Measurements from ENCODE around the gene CDH4. TPM values are rescaled to one million over a fixed set of nuclear protein-coding genes. Genes with fewer than 3 reads are reported as not detected.

The CDH4 gene
- total and polyA plus RNA-seq, 2 of the 8 experiments (the other 6 are each of a cell fraction or from before 2014, with no cell fraction given), result 4.3 to 7.9 TPM

GRCh38 chr20:61678437-61678836 is 426.4 kb downstream of the CDH4 start:
- H2BK20ac ChIP-seq (ENCODE audit: low read length), result no peak overlapping the region
- H2AFZ ChIP-seq (ENCODE audit: low read length), result no peak overlapping the region
- H3K56ac ChIP-seq (replicated peaks; ENCODE audit: insufficient read length, low read depth, low read length), result no peak overlapping the region
- peaks cover 0 to 11% (median 6%) of the 10 kb centered on the region in 4 experiments; a peak in 5 of 7 replicates for H3K4me1 ChIP-seq (replicated peaks in 1 of 4; ENCODE audit: control insufficient read depth in 3 of 4, insufficient read depth in 4 of 4, low read length in 3 of 4)
- no peak overlapping the region for H2BK5ac ChIP-seq (ENCODE audit: low read depth, low read length)
- no peak overlapping the region for H3K23ac ChIP-seq (ENCODE audit: insufficient read length)
- H4K5ac ChIP-seq (ENCODE audit: insufficient read length, low read depth, low read length), result no peak overlapping the region
- no peak overlapping the region for H2BK120ac ChIP-seq (replicated peaks; ENCODE audit: low read depth, low read length)
- H3K4me2 ChIP-seq (ENCODE audit: insufficient read depth in 1 of 2, low read depth in 2 of 2, low read length in 2 of 2), result no peak overlapping the region
- H3K9ac ChIP-seq (replicated peaks in 1 of 4; ENCODE audit: extremely low read depth in 1 of 4, low read depth in 3 of 4, low read length in 3 of 4), result no peak overlapping the region
- DNase-seq (ENCODE audit: low read depth in 1 of 2, low spot score in 2 of 2), result no peak
- no peak overlapping the region for H2BK15ac ChIP-seq (ENCODE audit: low read length)
- no peak overlapping the region for H4K8ac ChIP-seq (ENCODE audit: extremely low read depth, insufficient read depth, low read length)
- no peak overlapping the region for H3K4me3 ChIP-seq (ENCODE audit: extremely low read depth in 1 of 4, insufficient read depth in 2 of 4, low read depth in 3 of 4, low read length in 4 of 4)
- peaks cover 0 to 6% of the 10 kb centered on the region in 2 experiments for H4K20me1 ChIP-seq (replicated peaks in 1 of 2; ENCODE audit: control insufficient read depth in 1 of 2, insufficient read depth in 2 of 2, low read length in 2 of 2)
- POLR2A ChIA-PET (ENCODE audit: partially characterized antibody), result no interaction called here
- no peak overlapping the region for H2BK12ac ChIP-seq (ENCODE audit: low read depth, low read length)
- no peaks in the 10 kb centered on the region for H3K9me3 ChIP-seq (ENCODE audit: insufficient read depth in 2 of 2, low read depth in 1 of 2, low read length in 1 of 2)
- peaks cover 0 to 5% (median 0%) of the 10 kb centered on the region in 4 experiments; a peak in 6 of 7 replicates for H3K27me3 ChIP-seq (replicated peaks in 1 of 4; ENCODE audit: control insufficient read depth in 3 of 4, extremely low read depth in 1 of 4, insufficient read depth in 3 of 4, low read length in 3 of 4)
- no peak overlapping the region for H3K14ac ChIP-seq (ENCODE audit: insufficient read length)
- no peaks in the 10 kb centered on the region for H3K79me2 ChIP-seq (ENCODE audit: control insufficient read depth in 1 of 2, insufficient read depth in 2 of 2, low read length in 2 of 2)
- H3K18ac ChIP-seq (ENCODE audit: extremely low read depth, low read length), result no peak overlapping the region
- H4K91ac ChIP-seq (replicated peaks; ENCODE audit: insufficient read length, low read length), result no peak overlapping the region
- H2AK5ac ChIP-seq (ENCODE audit: low read depth, low read length), result no peak overlapping the region
- no peaks in the 10 kb centered on the region for H3K36me3 ChIP-seq (ENCODE audit: control insufficient read depth in 2 of 4, insufficient read depth in 4 of 4, low read length in 3 of 4)
- CTCF ChIA-PET (ENCODE audit: partially characterized antibody), result interaction anchor here (1.3 kb wide), 1 partner anchor 15 kb away, joined by 3 read pairs; no protein-coding TSS in a partner anchor
- no peak overlapping the region for H3K4ac ChIP-seq (replicated peaks; ENCODE audit: insufficient read length, low read depth, low read length)
- no peaks in the 10 kb centered on the region for H3K79me1 ChIP-seq (ENCODE audit: low read depth, low read length)
- 92% methylated on average over 8 of the region's 8 CpGs; no CpG with 5 or more reads in 1 of the 2 experiments for WGBS, 2 experiments (ENCODE audit: extremely low coverage in 1 of 2, insufficient coverage in 1 of 2, insufficient read length in 1 of 2, insufficient replicate concordance in 2 of 2, low coverage in 1 of 2, low lambda C conversion rate in 2 of 2, missing lambda C conversion rate in 1 of 2)
- peaks cover 6% of the 10 kb centered on the region; the same call in 1 of the 2 replicates for H3K23me2 ChIP-seq (ENCODE audit: low read depth, low read length)
- FAIRE-seq, result no peak
- no peak overlapping the region for H3K27ac ChIP-seq (ENCODE audit: low read depth, low read length)
- TF ChIP-seq SP4 (IDR thresholded peaks at IDR 0.05; ENCODE audit: low read length), result no peak
- no peak for TF ChIP-seq EZH2 (IDR thresholded peaks at IDR 0.05; ENCODE audit: low read depth, low read length, severe bottlenecking)
- no peak for TF ChIP-seq SRF (IDR thresholded peaks at IDR 0.05; ENCODE audit: low read depth, low read length)
- no peak for TF ChIP-seq NANOG (IDR thresholded peaks at IDR 0.05; ENCODE audit: insufficient read depth, low read depth, low read length, poor library complexity, severe bottlenecking)

Data from H1 (cell line).